HG03342 (cell line): Measurements from ENCODE around the gene GATA1.
"Not testable (repeated sequence)": the region's sequence is repeated elsewhere in the genome, so short reads cannot be mapped to it uniquely, and the experiment has no call there.

Experiments used
- ATAC-seq: cut with Tn5 transposase; IDR thresholded peaks from one replicate; pipeline ENCODE4 v1.9.1; 2021; ENCODE audit warnings: mild to moderate bottlenecking, moderate library complexity; ENCODE audit not compliant: unreplicated experiment

Gene GATA1

GRCh38 chrX:48806081-48806480 is 19.7 kb downstream of the GATA1 start:
- ATAC-seq = no peak

DNA sequence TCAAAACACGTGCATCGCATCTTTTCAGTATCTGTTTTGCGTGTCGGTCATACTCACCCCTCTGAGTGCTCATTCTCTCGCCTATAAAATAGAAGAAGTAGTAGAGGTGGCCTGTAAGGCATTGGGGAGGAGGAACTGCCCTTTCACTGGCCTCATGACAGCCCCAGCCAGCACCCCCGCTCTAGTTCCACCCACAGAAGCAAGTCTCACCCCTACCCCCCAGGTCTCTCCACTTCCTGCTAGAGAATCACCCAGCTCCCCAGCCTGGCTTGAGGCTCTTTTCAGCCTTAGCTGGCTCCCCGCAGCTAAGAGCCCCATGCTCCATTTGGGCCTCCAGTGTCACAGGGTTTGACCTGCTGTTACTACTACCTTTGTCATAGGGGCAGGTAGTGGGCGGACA is 27.3 kb downstream of the GATA1 start:
- no peak for ATAC-seq

- ATAC-seq = no peak
Measured at GRCh38 chrX:48814722-48815121, 28.3 kb downstream of the GATA1 start.

- no peak for ATAC-seq
Measured at GRCh38 chrX:48815266-48815665, 28.9 kb downstream of the GATA1 start.

GRCh38 chrX:48816014-48816810 is 29.8 kb downstream of the GATA1 start:
- no peak for ATAC-seq

GRCh38 chrX:48818098-48818497 is 31.7 kb downstream of the GATA1 start:
- no peak for ATAC-seq

- no peak for ATAC-seq
Measured at GRCh38 chrX:48818866-48819265, 32.5 kb downstream of the GATA1 start.

DNA sequence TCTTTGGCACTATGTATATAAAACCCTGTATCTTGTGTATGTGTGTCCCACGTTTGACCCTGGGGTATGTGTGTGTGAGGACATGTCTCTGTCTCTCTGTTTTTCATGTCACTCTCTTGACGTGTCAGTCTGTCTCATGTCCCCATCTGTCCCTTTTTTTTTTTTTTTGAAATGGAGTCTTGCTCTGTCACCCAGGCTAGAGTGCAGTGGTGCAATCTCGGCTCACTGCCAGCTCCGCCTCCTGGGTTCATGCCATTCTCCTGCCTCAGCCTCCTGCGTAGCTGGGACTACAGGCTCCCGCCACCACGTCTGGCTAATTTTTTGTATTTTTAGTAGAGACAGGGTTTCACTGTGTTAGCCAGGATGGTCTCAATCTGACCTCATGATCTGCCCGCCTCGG is 33.0 kb downstream of the GATA1 start:
- not testable (repeated sequence) for ATAC-seq

DNA sequence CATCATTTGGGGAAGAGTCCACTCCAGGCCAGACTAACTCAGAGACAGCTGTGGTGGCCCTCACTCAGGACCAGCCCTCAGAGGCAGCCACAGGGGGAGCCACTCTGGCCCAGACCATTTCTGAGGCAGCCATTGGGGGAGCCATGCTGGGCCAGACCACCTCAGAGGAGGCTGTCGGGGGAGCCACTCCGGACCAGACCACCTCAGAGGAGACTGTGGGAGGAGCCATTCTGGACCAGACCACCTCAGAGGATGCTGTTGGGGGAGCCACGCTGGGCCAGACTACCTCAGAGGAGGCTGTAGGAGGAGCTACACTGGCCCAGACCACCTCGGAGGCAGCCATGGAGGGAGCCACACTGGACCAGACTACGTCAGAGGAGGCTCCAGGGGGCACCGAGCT is 36.7 kb downstream of the GATA1 start:
- ATAC-seq = no peak

DNA sequence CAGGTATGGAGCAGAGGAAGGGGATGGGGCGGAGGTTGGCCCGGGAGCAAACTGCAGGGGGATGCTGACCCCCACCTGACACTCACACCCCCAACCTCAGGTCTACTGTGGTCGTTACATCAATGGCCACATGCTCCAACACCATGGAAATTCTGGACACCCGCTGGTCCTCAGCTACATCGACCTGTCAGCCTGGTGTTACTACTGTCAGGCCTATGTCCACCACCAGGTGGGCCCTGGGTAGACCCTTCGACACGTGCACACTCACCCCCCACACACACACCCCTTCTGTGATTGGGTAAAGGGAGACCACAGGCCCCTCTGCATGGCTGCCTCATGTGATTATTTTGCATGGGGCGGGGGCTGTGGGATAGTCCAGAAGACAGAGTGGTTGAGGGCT is 37.7 kb downstream of the GATA1 start:
- ATAC-seq = no peak

DNA sequence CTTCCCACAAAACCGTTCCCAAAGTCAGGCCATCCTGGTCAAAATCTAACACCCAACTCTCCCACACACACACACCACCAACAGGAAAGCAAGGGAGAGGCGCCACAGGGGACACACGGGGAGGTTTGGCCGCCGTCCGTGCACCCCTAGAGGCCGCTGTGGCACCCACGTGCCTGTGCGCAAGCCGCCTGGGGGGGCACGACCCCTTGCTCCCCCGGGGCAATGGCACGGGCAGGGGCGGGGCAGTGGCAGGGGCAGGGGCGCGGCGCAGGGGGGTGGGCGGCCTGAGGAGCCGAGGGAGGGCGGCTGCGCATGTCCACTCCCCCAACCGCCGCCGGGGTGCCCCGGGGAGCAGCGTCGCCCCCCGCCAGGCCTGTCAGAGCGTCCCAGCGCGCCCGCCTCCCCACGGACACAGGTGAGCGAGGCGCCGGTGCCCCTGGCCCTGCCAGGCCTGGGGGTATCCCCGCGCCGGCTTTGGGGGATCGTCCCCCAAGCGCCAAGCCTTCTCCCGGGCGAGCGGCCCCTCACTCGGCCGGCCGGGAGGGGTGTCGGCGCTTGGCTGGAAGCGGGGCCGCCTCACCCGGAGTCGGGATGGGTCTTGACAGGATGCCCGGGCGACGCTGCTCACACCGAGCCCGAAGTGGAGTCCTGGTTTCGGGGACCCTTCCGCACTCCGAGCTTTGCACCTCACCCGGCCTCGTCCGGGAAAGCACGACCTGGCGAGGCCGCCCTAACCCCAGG is 39.9 kb downstream of the GATA1 start, which contains the start of gene ERAS:
Gene ERAS (plus strand): TSS at position 379 of the 741 bp plus-strand sequence. CDS start 2,611 bp downstream, outside the sequence.
- no peak for ATAC-seq

DNA sequence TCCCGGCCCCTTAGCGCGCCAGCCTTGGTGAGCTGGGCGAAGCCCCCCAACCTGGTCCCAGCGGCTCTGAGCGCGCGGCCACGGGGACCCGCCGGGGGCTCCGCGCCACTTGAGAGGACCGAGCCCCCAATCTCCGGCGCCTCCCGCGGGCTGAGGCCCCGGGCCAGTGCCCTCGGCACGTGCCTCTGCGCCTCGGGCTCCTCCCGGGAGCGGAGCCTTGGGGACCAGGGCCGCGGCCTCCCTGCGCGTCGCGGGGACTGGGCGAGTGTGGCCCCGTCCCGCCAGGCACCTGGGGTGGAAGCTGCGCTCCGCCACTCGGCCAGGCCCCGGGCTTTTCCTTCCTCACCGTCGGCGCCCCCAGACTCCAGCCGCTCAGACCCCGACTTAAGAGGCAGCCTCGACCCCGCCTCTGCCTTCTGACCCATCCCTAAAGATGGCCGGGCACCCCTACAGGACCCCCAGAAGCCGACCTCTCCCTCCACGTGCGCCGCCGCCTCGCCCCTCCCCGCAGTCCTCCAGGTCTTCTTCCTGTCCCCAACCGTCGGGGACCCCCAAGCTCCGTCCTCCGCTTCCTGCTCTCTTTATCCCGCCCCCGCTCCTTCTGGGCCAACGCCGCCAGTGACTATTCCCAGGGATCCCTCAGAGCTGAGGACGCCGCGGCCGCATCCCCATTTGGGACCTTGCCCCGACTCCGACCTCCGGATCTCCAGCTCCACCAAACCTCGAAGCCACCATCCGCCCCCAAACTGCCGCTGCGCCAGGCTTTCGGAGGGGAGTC is 40.7 kb downstream of the GATA1 start:
- ATAC-seq = no peak

DNA sequence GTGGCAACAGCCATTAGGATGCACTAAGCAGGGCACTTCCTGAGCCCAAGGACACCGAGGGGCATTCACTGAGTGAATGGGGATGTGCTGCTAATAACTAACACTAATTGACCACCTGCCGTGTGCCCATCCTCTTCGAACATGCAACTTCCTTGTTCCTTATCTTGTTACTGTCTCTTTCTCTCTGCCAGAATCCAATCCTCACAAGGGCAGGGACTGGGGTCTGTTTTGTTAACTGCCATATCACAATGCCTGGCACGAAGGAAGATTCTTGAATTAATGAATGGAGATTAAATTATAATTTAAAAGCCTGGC is 41.2 kb downstream of the GATA1 start:
- ATAC-seq = no peak

- ATAC-seq = no peak
Measured at GRCh38 chrX:48829016-48829735, 42.8 kb downstream of the GATA1 start.

DNA sequence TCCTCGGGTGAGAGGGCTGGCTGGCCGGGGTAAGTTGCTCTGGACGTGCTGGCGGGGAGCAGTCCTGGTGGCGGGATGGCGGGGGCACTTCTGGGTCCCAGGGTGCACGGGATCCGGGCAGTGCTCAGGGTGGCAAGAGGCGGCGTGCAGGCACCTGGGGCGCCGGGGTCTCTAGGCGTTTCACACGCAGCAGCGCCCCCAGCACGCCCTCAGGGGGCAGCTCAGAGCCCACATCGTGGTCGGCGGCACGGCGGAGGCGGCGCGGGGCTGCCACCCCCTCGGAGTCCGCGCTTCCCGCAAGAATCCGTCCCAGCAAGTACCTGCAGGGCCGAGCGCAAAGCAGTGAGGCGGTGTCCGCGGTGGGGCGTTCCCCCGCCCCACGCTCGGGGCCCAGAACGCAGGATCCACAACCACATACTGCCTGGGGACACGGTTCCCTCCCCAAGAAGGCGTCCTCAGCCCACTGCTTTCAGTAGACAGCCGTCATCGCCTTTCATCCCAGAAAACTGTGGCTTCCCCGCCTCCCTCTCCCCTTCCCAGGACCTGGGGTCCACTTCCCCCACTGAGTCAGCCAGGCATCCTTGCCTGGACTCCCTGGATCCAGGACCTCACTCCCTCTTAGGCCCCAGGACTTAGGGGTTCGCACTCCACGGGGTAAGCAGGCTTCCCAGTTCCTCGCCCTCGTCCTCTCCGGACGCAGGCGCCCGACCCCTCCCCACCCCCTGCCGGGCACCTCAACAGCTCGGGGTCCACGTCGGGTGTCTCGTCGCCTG is 44.9 kb downstream of the GATA1 start:
- no peak for ATAC-seq

GRCh38 chrX:48831909-48832291 is 45.5 kb downstream of the GATA1 start:
- ATAC-seq = no peak

- ATAC-seq = no peak
Measured at GRCh38 chrX:48833542-48834138, 47.2 kb downstream of the GATA1 start.

- no peak for ATAC-seq
Measured at GRCh38 chrX:48834383-48834709, 48.0 kb downstream of the GATA1 start.

DNA sequence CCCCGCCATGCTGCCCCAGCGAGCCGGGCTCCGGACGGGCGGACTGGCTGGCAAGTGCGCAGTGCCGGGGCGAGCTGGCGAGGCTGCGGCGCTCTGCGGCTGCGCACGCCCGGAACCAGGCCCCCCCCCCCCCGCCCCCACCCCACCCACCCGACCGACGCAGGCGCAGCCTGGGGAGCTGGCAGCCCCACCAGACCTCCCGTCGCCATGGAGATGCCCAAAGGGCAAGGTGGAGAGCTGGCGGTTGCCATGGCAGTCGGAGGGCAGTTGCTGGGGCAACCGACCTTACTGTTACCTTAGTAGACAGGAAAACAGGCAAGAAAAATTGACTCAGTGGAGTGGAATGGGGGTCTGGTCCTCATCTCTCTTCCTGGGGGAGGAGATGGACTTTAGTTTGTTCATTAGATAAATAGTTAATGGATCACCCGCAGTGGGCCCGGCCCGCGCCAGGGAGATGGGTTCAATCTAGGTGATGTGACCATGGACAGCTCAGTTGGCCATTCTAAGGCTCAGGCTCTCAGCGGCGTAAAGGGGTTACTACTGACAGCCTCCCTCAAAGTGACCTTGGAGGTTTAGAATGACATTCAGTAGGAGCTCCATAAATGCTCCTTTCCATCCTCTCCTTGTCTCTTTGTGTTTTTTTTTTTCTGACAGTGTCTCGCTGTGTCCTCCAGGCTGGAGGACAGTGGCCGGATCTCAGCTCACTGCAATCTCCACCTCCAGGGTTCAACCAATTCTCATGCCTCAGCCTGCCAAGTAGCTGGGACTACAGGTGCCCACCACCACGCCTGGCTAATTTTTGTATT is 49.3 kb downstream of the GATA1 start, which contains the start of gene PCSK1N:
Gene PCSK1N (minus strand): TSS at position 87 of the 806 bp plus-strand sequence. CDS start 78 bp downstream, at position 9.
- no peak for ATAC-seq
